Measurements from ENCODE around the gene PTPN13.

DNA sequence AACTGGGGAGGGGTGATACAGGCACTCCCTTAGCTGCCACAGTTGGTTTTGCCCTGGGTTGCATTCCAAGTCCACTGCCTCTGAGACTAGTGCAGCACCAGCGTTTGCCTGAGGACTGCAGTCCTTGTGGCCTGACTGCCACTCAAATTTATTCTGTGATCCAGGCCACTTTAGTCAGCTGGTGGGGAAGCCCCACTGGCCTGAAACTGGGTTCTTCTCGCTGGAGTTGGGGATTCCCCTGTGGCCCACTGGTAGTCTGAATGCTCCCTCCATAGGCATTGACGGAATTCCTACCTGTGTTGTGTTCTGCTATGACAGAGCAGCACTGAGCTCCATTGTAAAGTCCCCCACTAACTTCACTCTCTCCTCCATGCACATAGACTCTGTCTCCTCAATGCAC, 63.8 kb downstream of the PTPN13 start:
- TF ChIP-seq POLR2A (IDR thresholded peaks at IDR 0.05) = no peak
- TF ChIP-seq, protein P1, sequence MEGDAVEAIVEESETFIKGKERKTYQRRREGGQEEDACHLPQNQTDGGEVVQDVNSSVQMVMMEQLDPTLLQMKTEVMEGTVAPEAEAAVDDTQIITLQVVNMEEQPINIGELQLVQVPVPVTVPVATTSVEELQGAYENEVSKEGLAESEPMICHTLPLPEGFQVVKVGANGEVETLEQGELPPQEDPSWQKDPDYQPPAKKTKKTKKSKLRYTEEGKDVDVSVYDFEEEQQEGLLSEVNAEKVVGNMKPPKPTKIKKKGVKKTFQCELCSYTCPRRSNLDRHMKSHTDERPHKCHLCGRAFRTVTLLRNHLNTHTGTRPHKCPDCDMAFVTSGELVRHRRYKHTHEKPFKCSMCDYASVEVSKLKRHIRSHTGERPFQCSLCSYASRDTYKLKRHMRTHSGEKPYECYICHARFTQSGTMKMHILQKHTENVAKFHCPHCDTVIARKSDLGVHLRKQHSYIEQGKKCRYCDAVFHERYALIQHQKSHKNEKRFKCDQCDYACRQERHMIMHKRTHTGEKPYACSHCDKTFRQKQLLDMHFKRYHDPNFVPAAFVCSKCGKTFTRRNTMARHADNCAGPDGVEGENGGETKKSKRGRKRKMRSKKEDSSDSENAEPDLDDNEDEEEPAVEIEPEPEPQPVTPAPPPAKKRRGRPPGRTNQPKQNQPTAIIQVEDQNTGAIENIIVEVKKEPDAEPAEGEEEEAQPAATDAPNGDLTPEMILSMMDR (IDR thresholded peaks at IDR 0.05) = no peak
